B cell (primary cell): ENCODE measurements around the gene FALEC. TPM values are rescaled to one million over a fixed set of nuclear protein-coding genes. Genes with fewer than 3 reads are reported as not detected.

ENCODE experiments used
- ATAC-seq: fragments of 200-7000 bp; cut with Tn5 transposase; one replicate; pipeline ENCODE4 v1.10.0; 2021; ENCODE audit warnings: low read depth, mild to moderate bottlenecking, moderate number of reproducible peaks, moderate library complexity
- CTCF ChIA-PET: fragments of 350-600 bp; sonication (Branson Sonifier 250); formaldehyde crosslinking; loops from one replicate; lab custom pipeline; 2021; ENCODE audit warnings: antibody characterized with exemption, inconsistent platforms; lab: Charles Lee
- POLR2A ChIA-PET: fragments of 350-600 bp; sonication (Branson Sonifier 250); formaldehyde crosslinking; loops from one replicate; lab custom pipeline; 2021; ENCODE audit warnings: antibody characterized with exemption; lab: Charles Lee
- DNase-seq: peaks from one replicate; pipeline ENCODE4 v3.0.0; 2013
- H2AFZ ChIP-seq: 2 replicates; pipeline ENCODE4 v1.6.1; 2012; ENCODE audit warnings: mild to moderate bottlenecking, low read depth, low read length; ENCODE audit not compliant: insufficient read depth, poor library complexity, severe bottlenecking
- H3K27ac ChIP-seq, 2 donors: 1 replicate in 1 of 2; 2 replicates in 1 of 2; pipeline ENCODE4 v1.5.1; 2012 to 2013; ENCODE audit warnings: low read length in 2 of 2, mild to moderate bottlenecking in 2 of 2, moderate library complexity in 1 of 2
- H3K27me3 ChIP-seq, 4 experiments: fragments of 200-600 bp in 1 of 4; sonication (generic) in 1 of 4; replicated peaks in 1 of 4; 1 replicate in 2 of 4; 2 replicates in 2 of 4; pipeline versions ENCODE4 v1.6.1 to v1.7.0; 2013 to 2016; ENCODE audit warnings: low read length in 3 of 4, mild to moderate bottlenecking in 2 of 4, mixed read lengths in 1 of 4, moderate library complexity in 1 of 4; ENCODE audit not compliant: insufficient read depth in 4 of 4, control insufficient read depth in 3 of 4; ENCODE audit errors: control extremely low read depth in 1 of 4
- H3K36me3 ChIP-seq, 2 experiments: replicated peaks in 1 of 2; 1 replicate in 1 of 2; 2 replicates in 1 of 2; pipeline versions ENCODE4 v1.6.1 to v1.7.1; 2013; ENCODE audit warnings: low read length in 1 of 2; ENCODE audit not compliant: insufficient read depth in 2 of 2, control insufficient read depth in 1 of 2; ENCODE audit errors: control extremely low read depth in 1 of 2, extremely low read depth in 1 of 2
- H3K4me1 ChIP-seq, 2 donors: fragments of 200-600 bp in 1 of 2; sonication (generic) in 1 of 2; 1 replicate in 1 of 2; 2 replicates in 1 of 2; pipeline versions ENCODE4 v1.5.1 to v1.6.1; 2013 to 2017; ENCODE audit warnings: low read length in 2 of 2; ENCODE audit not compliant: control insufficient read depth in 2 of 2, insufficient read depth in 2 of 2
- H3K4me2 ChIP-seq: replicated peaks from 2 replicates; pipeline ENCODE3; 2012; ENCODE audit warnings: mild to moderate bottlenecking, low read depth, low read length; ENCODE audit not compliant: poor library complexity, severe bottlenecking
- H3K4me3 ChIP-seq, 5 experiments: fragments of 200-600 bp in 1 of 5; sonication (generic) in 1 of 5; 1 replicate in 3 of 5; 2 replicates in 2 of 5; pipeline versions ENCODE4 v1.5.1 to v1.7.0; 2011 to 2016; ENCODE audit warnings: low read length in 4 of 5, mild to moderate bottlenecking in 4 of 5, low read depth in 2 of 5, control low read depth in 1 of 5, moderate library complexity in 1 of 5; ENCODE audit not compliant: insufficient read depth in 1 of 5; ENCODE audit errors: control extremely low read depth in 1 of 5, extremely low read depth in 1 of 5
- H3K79me2 ChIP-seq: fragments of 200-600 bp; sonication (generic); one replicate; pipeline ENCODE4 v1.6.0; 2016; ENCODE audit warnings: low read length; ENCODE audit not compliant: control insufficient read depth, insufficient read depth
- H3K9ac ChIP-seq: fragments of 200-600 bp; sonication (generic); 2 replicates; pipeline ENCODE4 v1.6.1; 2017; ENCODE audit warnings: mild to moderate bottlenecking, low read length, moderate library complexity
- H3K9me3 ChIP-seq, 3 donors: one replicate each; pipeline versions ENCODE4 v1.6.1 to v1.7.1; 2013; ENCODE audit warnings: low read length in 2 of 3; ENCODE audit not compliant: control insufficient read depth in 2 of 3, insufficient read depth in 1 of 3; ENCODE audit errors: control extremely low read depth in 1 of 3
- H4K20me1 ChIP-seq: 2 replicates; pipeline ENCODE4 v1.6.0; 2012; ENCODE audit warnings: mild to moderate bottlenecking, low read length; ENCODE audit not compliant: insufficient read depth, control insufficient read depth, poor library complexity, severe bottlenecking
- H3K27ac Mint-ChIP-seq: one replicate; pipeline ENCODE4 v1.8.0; 2021; ENCODE audit warnings: mixed read lengths
- H3K27me3 Mint-ChIP-seq: one replicate; pipeline ENCODE4 v1.8.0; 2021; ENCODE audit warnings: mixed read lengths
- H3K4me1 Mint-ChIP-seq: one replicate; pipeline ENCODE4 v1.8.0; 2021; ENCODE audit warnings: mixed read lengths
- H3K4me3 Mint-ChIP-seq: one replicate; pipeline ENCODE4 v1.8.0; 2021; ENCODE audit warnings: mixed read lengths
- H3K9me3 Mint-ChIP-seq: one replicate; pipeline ENCODE4 v1.8.0; 2022; ENCODE audit warnings: mixed read lengths; ENCODE audit not compliant: insufficient read depth
- EZH2 ChIP-seq: IDR thresholded peaks from 2 replicates; pipeline ENCODE4 v1.6.1; 2012; ENCODE audit warnings: borderline replicate concordance, low read depth, mild to moderate bottlenecking, moderate library complexity, low read length; ENCODE audit not compliant: insufficient read depth, poor library complexity, severe bottlenecking
- WGBS: methylation state at CpG from one replicate; pipeline ENCODE4 v1.1.5; 2013; ENCODE audit warnings: missing lambda C conversion rate; ENCODE audit not compliant: insufficient coverage; 5-methylcytosine and 5-hydroxymethylcytosine counted together
- intact Hi-C: fragments of 100-400 bp; cut with micrococcal nuclease; formaldehyde crosslinking; loops from one replicate; pipeline ENCODE4 v1.10.0; 2022
- polyA plus RNA-seq: library from polyadenylated mRNA; depleted of rRNA; stranded (reverse); fragments of >200 nt; gene quantifications from 2 replicates; pipeline ENCODE4 v1.2.3, GENCODE V29; 2012
- total RNA-seq, 2 donors: library from RNA; stranded (reverse); fragments of 120-200 nt in 1 of 2; gene quantifications; 1 replicate in 1 of 2; 2 replicates in 1 of 2; pipeline versions ENCODE4 v1.2.3 to v1.2.4, GENCODE V29; 2013 to 2022
- TF ChIP-seq, protein P1 (sequence below): fragments of 200-600 bp; IDR thresholded peaks from one replicate; pipeline ENCODE4 v1.8.0; 2022; ENCODE audit warnings: antibody characterized with exemption, mild to moderate bottlenecking

The FALEC gene
- total and polyA plus RNA-seq, 2 donors (not counting 1 experiment from before 2014, with no cell fraction given): 1.1 to 2.6 TPM

DNA sequence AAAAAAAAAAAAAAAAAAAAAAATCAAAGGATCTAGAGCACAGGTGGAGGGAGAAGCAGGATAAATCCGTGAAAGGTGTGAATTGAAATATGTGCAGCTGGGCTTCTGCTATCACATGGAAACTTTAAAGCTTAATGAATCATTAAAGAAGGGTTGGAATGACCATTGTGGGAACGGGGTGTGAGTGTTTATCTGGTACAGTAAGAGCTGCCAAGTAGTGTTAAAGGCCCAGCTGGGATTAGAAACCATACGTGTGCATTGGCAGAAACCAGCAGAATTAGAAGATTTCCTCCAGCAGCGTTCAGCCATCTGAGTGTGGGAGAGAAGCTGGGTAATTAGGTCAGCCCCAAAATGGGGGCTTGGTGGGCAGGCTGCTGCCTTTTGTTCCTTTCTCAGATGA lies 13.5 kb downstream of the FALEC start:
- H3K27me3 ChIP-seq: no peaks in the 10 kb centered on the region
- no peak overlapping the region for H3K4me3 ChIP-seq
- no peaks in the 10 kb centered on the region for H3K79me2 ChIP-seq
- no peaks in the 10 kb centered on the region for H3K36me3 ChIP-seq
- no peak overlapping the region for H2AFZ ChIP-seq
- H3K4me2 ChIP-seq: no peak overlapping the region
- Mint-ChIP-seq H3K27ac (no peak overlapping the region), H3K27me3 (no peaks in the 10 kb centered on the region), H3K4me1 (no peaks in the 10 kb centered on the region), H3K4me3 (no peak overlapping the region), H3K9me3 (no peaks in the 10 kb centered on the region)
- intact Hi-C loops: no loop called here
- no peaks in the 10 kb centered on the region for H4K20me1 ChIP-seq
- no peak overlapping the region for H3K9ac ChIP-seq
- no peaks in the 10 kb centered on the region for H3K4me1 ChIP-seq
- H3K9me3 ChIP-seq: peaks cover 0 to 4% (median 0%) of the 10 kb centered on the region in 3 donors
- 92% methylated on average over 4 of the region's 4 CpGs for WGBS
- ATAC-seq (no peak), DNase-seq (no peak)
- TF ChIP-seq, protein P1, sequence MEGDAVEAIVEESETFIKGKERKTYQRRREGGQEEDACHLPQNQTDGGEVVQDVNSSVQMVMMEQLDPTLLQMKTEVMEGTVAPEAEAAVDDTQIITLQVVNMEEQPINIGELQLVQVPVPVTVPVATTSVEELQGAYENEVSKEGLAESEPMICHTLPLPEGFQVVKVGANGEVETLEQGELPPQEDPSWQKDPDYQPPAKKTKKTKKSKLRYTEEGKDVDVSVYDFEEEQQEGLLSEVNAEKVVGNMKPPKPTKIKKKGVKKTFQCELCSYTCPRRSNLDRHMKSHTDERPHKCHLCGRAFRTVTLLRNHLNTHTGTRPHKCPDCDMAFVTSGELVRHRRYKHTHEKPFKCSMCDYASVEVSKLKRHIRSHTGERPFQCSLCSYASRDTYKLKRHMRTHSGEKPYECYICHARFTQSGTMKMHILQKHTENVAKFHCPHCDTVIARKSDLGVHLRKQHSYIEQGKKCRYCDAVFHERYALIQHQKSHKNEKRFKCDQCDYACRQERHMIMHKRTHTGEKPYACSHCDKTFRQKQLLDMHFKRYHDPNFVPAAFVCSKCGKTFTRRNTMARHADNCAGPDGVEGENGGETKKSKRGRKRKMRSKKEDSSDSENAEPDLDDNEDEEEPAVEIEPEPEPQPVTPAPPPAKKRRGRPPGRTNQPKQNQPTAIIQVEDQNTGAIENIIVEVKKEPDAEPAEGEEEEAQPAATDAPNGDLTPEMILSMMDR: no peak
- no peak for TF ChIP-seq EZH2
- no peak overlapping the region for H3K27ac ChIP-seq
- ChIA-PET CTCF (interaction anchor here (0.6 to 4.8 kb wide), 4 partner anchors 34 to 519 kb away, joined by 3 to 26 read pairs (median 4); no protein-coding TSS in a partner anchor), POLR2A (no interaction called here)

DNA sequence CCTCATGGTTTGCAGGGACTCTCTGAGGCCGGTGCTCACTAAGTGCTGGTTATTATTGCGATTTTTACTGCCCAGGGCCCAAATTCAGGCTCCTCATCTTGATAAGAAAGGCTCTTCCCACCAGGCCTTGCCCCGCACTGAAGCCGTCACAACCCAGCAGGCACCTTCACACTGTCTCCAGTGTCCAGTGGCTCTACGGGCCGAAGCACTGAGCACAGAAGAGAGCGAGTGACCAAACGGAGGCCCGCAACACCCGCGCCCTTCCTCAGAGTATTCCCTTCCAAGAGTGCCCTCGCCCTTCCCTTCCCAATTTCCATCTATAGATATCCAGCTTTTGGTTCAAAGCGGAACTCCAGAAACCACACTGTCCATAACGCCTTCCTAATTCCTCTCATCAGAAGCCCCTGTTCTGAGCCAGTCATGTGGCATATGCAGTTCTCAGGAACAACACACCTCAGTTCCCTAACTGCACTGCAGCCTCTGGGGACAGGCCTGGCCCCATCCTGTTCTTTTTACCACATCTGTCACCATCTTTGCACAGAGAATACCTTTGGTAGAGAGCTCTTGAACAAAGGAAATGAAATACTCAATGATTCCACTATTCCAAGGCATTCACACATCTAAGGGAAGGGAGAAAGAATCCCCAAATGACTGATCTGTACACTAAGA lies 15.1 kb downstream of the FALEC start:
- no peak overlapping the region for H3K4me3 ChIP-seq
- Mint-ChIP-seq H3K27ac (no peak overlapping the region), H3K9me3 (no peaks in the 10 kb centered on the region), H3K4me3 (no peak overlapping the region), H3K27me3 (no peaks in the 10 kb centered on the region), H3K4me1 (no peaks in the 10 kb centered on the region)
- no peaks in the 10 kb centered on the region for H3K36me3 ChIP-seq
- no peak overlapping the region for H3K27ac ChIP-seq
- ChIA-PET CTCF (interaction anchor here (1.0 to 4.8 kb wide), 3 partner anchors 65 to 186 kb away, joined by 5 to 26 read pairs (median 17); no protein-coding TSS in a partner anchor), POLR2A (no interaction called here)
- no peak overlapping the region for H2AFZ ChIP-seq
- H3K79me2 ChIP-seq: no peaks in the 10 kb centered on the region
- intact Hi-C loops: no loop called here
- no peak overlapping the region for H3K4me2 ChIP-seq
- no peaks in the 10 kb centered on the region for H3K4me1 ChIP-seq
- DNase-seq (no peak), ATAC-seq (no peak)
- H3K27me3 ChIP-seq: no peaks in the 10 kb centered on the region
- TF ChIP-seq, protein P1: no peak
- no peak for TF ChIP-seq EZH2
- WGBS: 97% methylated on average over 14 of the region's 14 CpGs
- no peaks in the 10 kb centered on the region for H3K9me3 ChIP-seq
- H3K9ac ChIP-seq: no peak overlapping the region
- no peaks in the 10 kb centered on the region for H4K20me1 ChIP-seq
